Spleen (tissue), 11 donors: ENCODE measurements around the gene XDH. TPM values are rescaled to one million over a fixed set of nuclear protein-coding genes. Genes with fewer than 3 reads are reported as not detected.

ENCODE experiments used
- DNase-seq: peaks from one replicate; pipeline ENCODE4 v3.0.0-alpha.2; 2020
- H3K27ac ChIP-seq, 8 donors: fragments of 200-600 bp; sonication (generic) in 7 of 8; 1 replicate in 4 of 8; 2 replicates in 4 of 8; pipeline versions ENCODE4 v1.5.0 to v1.8.0; 2016 to 2021; ENCODE audit warnings: inconsistent platforms in 4 of 8, mild to moderate bottlenecking in 4 of 8, moderate library complexity in 1 of 8
- H3K27me3 ChIP-seq, 7 donors: fragments of 200-600 bp; sonication (generic) in 6 of 7; replicated peaks in 1 of 7; 1 replicate in 4 of 7; 2 replicates in 3 of 7; pipeline versions ENCODE4 v1.5.0 to v1.8.0; 2016 to 2021; ENCODE audit warnings: inconsistent platforms in 3 of 7, mild to moderate bottlenecking in 1 of 7
- H3K36me3 ChIP-seq, 6 donors: fragments of 200-600 bp; sonication (generic) in 5 of 6; 1 replicate in 4 of 6; 2 replicates in 2 of 6; pipeline versions ENCODE4 v1.5.0 to v1.8.0; 2016 to 2021; ENCODE audit warnings: inconsistent platforms in 2 of 6
- H3K4me1 ChIP-seq, 6 donors: fragments of 200-600 bp; sonication (generic) in 5 of 6; 1 replicate in 3 of 6; 2 replicates in 3 of 6; pipeline versions ENCODE4 v1.5.0 to v1.8.0; 2016 to 2021; ENCODE audit warnings: inconsistent platforms in 3 of 6
- H3K4me3 ChIP-seq, 8 donors: fragments of 200-600 bp; sonication (generic) in 7 of 8; 1 replicate in 4 of 8; 2 replicates in 4 of 8; pipeline versions ENCODE4 v1.5.0 to v1.8.0; 2016 to 2021; ENCODE audit warnings: inconsistent platforms in 4 of 8, mild to moderate bottlenecking in 4 of 8, moderate library complexity in 2 of 8
- H3K9me3 ChIP-seq, 8 donors: fragments of 200-600 bp; sonication (generic) in 7 of 8; 1 replicate in 4 of 8; 2 replicates in 4 of 8; pipeline versions ENCODE4 v1.5.0 to v1.8.0; 2016 to 2021; ENCODE audit warnings: inconsistent platforms in 4 of 8
- CTCF ChIP-seq, 11 experiments: fragments of 200-600 bp in 7 of 11; fragments of 450-650 bp in 4 of 11; sonication (generic) in 4 of 11; IDR thresholded peaks in 8 of 11; conservative IDR thresholded peaks in 3 of 11; 1 replicate in 7 of 11; 2 replicates in 4 of 11; pipeline versions ENCODE4 v1.4.0 to v1.8.0; 2016 to 2021; ENCODE audit warnings: antibody characterized with exemption in 11 of 11, inconsistent platforms in 4 of 11, mild to moderate bottlenecking in 1 of 11
- POLR2A ChIP-seq, 3 donors: fragments of 450-650 bp; IDR thresholded peaks; one replicate each; pipeline ENCODE4 v1.5.1; 2017; ENCODE audit warnings: antibody characterized with exemption in 3 of 3, mild to moderate bottlenecking in 1 of 3
- POLR2AphosphoS5 ChIP-seq, 3 donors: sonication (generic); formaldehyde crosslinking; IDR thresholded peaks; one replicate each; pipeline ENCODE4 v1.5.1; 2017; ENCODE audit warnings: antibody characterized with exemption in 3 of 3
- WGBS, 5 donors: extraction: QIAGEN DNeasy Blood & Tissue Kit in 3 of 5; methylation state at CpG; one replicate each; pipeline versions ENCODE4 v1.1.5 to v1.1.7; 2013 to 2018; 5-methylcytosine and 5-hydroxymethylcytosine counted together
- intact Hi-C: fragments of 100-400 bp; cut with DNase I; formaldehyde crosslinking; loops from one replicate; pipeline ENCODE4 v1.15.0; 2023; ENCODE audit warnings: low total_unique reads
- polyA plus RNA-seq, 3 donors: library from polyadenylated mRNA; stranded (reverse); fragments of 200-250 nt; gene quantifications; one replicate each; pipeline ENCODE4 v1.2.1, GENCODE V29; 2013
- total RNA-seq, 7 donors: library from RNA; depleted of rRNA in 3 of 7; stranded (reverse); fragments of >200 nt in 3 of 7; fragmentation: NEBNext Ultra II Directional in 4 of 7; extraction: Animal tissue kit (Norgen Biotek cat#: 25700) in 4 of 7; gene quantifications; one replicate each; pipeline versions ENCODE4 v1.1.0 to v1.2.1, GENCODE V29; 2016 to 2021
- donor health status: healthy with polysubstance abuse.
- donor health status: DM: no; HTN: no; CAD: no; lungs with moderate emphysema.
- donor health status: DM: no; HTN: no; CAD: no.
- donor health status: Bipolar disorder and iron deficiency.
- donor health status: healthy.
- donor health status: DM: no; HTN: no; CAD: no.
- donor health status: DM: yes; HTN: yes; CAD: no.

XDH gene
- total and polyA plus RNA-seq, 10 donors: 0.02 TPM; not detected in 9

GRCh38 chr2:31440764-31441163, 26.2 kb upstream of the XDH start:
- no peaks in the 10 kb centered on the region for H3K4me1 ChIP-seq
- H3K36me3 ChIP-seq: no peaks in the 10 kb centered on the region
- no peak for DNase-seq
- peaks cover 0 to 14% (median 0%) of the 10 kb centered on the region in 8 donors for H3K9me3 ChIP-seq
- H3K27ac ChIP-seq: no peak overlapping the region
- H3K27me3 ChIP-seq: no peaks in the 10 kb centered on the region
- intact Hi-C loops: no loop called here
- no peak overlapping the region for H3K4me3 ChIP-seq
- TF ChIP-seq CTCF (IDR thresholded peaks at IDR 0.05 in 8 of 11, conservative IDR thresholded peaks at IDR 0.05 in 3 of 11): no peak
- TF ChIP-seq POLR2AphosphoS5 (IDR thresholded peaks at IDR 0.05): no peak
- TF ChIP-seq POLR2A (IDR thresholded peaks at IDR 0.05): no peak
- 62 to 90% (median 64%) methylated on average over 2 of the region's 2 CpGs for WGBS, 5 donors

DNA sequence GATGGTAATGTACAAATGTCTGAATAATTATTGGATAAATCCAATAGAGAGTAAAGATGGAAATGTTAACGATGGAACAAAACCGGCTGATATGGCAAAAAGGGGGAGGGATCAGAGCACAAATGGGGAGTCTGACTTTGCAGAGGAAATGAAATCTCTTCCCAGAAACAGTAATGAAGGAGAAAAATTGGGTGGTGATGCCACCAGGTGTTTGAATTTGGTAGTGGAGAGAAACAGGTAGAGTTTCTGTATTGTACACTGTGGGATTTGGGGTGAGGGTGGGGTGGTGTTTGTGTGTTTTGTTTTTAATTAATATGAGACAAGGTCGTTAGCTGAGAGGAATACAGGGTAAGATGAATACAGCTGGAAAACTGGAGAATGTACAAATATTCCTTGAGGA, 20.4 kb upstream of the XDH start:
- DNase-seq: no peak
- Histone ChIP-seq H3K4me1 (no peaks in the 10 kb centered on the region), H3K36me3 (no peaks in the 10 kb centered on the region), H3K27ac (no peak overlapping the region), H3K9me3 (no peaks in the 10 kb centered on the region), H3K27me3 (no peaks in the 10 kb centered on the region), H3K4me3 (no peak overlapping the region)
- WGBS, 5 donors: 53 to 75% (median 63%) methylated on average over 3 of the region's 3 CpGs
- TF ChIP-seq POLR2A (IDR thresholded peaks at IDR 0.05) (no peak), POLR2AphosphoS5 (IDR thresholded peaks at IDR 0.05) (no peak), CTCF (IDR thresholded peaks at IDR 0.05 in 8 of 11, conservative IDR thresholded peaks at IDR 0.05 in 3 of 11) (no peak)
- intact Hi-C loops: no loop called here

- H3K27ac ChIP-seq: no peak overlapping the region
- DNase-seq: no peak
- WGBS, 5 donors: 84 to 91% (median 85%) methylated on average over 3 of the region's 3 CpGs
- H3K4me3 ChIP-seq: no peak overlapping the region
- no peak for TF ChIP-seq CTCF (IDR thresholded peaks at IDR 0.05 in 8 of 11, conservative IDR thresholded peaks at IDR 0.05 in 3 of 11)
- TF ChIP-seq POLR2AphosphoS5 (IDR thresholded peaks at IDR 0.05): no peak
- TF ChIP-seq POLR2A (IDR thresholded peaks at IDR 0.05): no peak
- H3K4me1 ChIP-seq: no peaks in the 10 kb centered on the region
- peaks cover 0 to 4% (median 0%) of the 10 kb centered on the region in 7 donors for H3K27me3 ChIP-seq
- intact Hi-C loops: no loop called here
- no peaks in the 10 kb centered on the region for H3K36me3 ChIP-seq
- no peaks in the 10 kb centered on the region for H3K9me3 ChIP-seq
Observed at GRCh38 chr2:31433541-31433940, 19.0 kb upstream of the XDH start.

GRCh38 chr2:31430439-31431165, 16.1 kb upstream of the XDH start:
- TF ChIP-seq POLR2A (IDR thresholded peaks at IDR 0.05) (no peak), POLR2AphosphoS5 (IDR thresholded peaks at IDR 0.05) (no peak), CTCF (IDR thresholded peaks at IDR 0.05 in 8 of 11, conservative IDR thresholded peaks at IDR 0.05 in 3 of 11) (no peak)
- 79 to 89% (median 83%) methylated on average over 8 to 9 of the region's 9 CpGs for WGBS, 5 donors
- H3K27ac ChIP-seq: no peak overlapping the region
- H3K4me1 ChIP-seq: no peaks in the 10 kb centered on the region
- no peak overlapping the region for H3K4me3 ChIP-seq
- peaks cover 0 to 13% (median 0%) of the 10 kb centered on the region in 7 donors for H3K27me3 ChIP-seq
- no peak for DNase-seq
- no peaks in the 10 kb centered on the region for H3K9me3 ChIP-seq
- intact Hi-C loops: no loop called here
- no peaks in the 10 kb centered on the region for H3K36me3 ChIP-seq
